Parathyroid adenoma (tissue), 2 donors: ENCODE results near the gene CMTM8.
"Not testable (repeated sequence)": the region's sequence is repeated elsewhere in the genome, so short reads cannot be mapped to it uniquely, and the experiment has no call there.

Experiments used
- H2AFZ ChIP-seq: fragments of 300-600 bp; sonication (generic); one replicate; pipeline ENCODE4 v1.7.0; 2017; ENCODE audit warnings: antibody characterized with exemption, mild to moderate bottlenecking
- H3K27ac ChIP-seq: fragments of 300-600 bp; sonication (generic); one replicate; pipeline ENCODE4 v1.7.0; 2017
- H3K27me3 ChIP-seq: fragments of 300-600 bp; sonication (generic); one replicate; pipeline ENCODE4 v1.7.0; 2017; ENCODE audit warnings: low read length; ENCODE audit not compliant: control insufficient read depth, insufficient read depth
- H3K36me3 ChIP-seq: fragments of 300-600 bp; sonication (generic); one replicate; pipeline ENCODE4 v1.7.0; 2017; ENCODE audit warnings: low read length; ENCODE audit not compliant: control insufficient read depth, insufficient read depth
- H3K4me1 ChIP-seq: fragments of 300-600 bp; sonication (generic); one replicate; pipeline ENCODE4 v1.7.0; 2017; ENCODE audit warnings: control low read depth
- H3K4me2 ChIP-seq: fragments of 300-600 bp; sonication (generic); one replicate; pipeline ENCODE4 v1.7.0; 2017; ENCODE audit warnings: low read length
- H3K4me3 ChIP-seq: fragments of 300-600 bp; sonication (generic); one replicate; pipeline ENCODE4 v1.7.0; 2017; ENCODE audit warnings: low read depth, low read length
- H3K79me2 ChIP-seq: fragments of 300-600 bp; sonication (generic); one replicate; pipeline ENCODE4 v1.7.0; 2017; ENCODE audit warnings: control low read depth
- H3K9ac ChIP-seq: fragments of 300-600 bp; sonication (generic); one replicate; pipeline ENCODE4 v1.7.0; 2017; ENCODE audit warnings: mild to moderate bottlenecking
- H3K9me3 ChIP-seq: fragments of 300-600 bp; sonication (generic); one replicate; pipeline ENCODE4 v1.7.0; 2017; ENCODE audit warnings: low read length; ENCODE audit not compliant: control insufficient read depth
- TF ChIP-seq, protein P1 (sequence below): fragments of 300-600 bp; sonication (generic); IDR thresholded peaks from one replicate; pipeline ENCODE4 v1.7.0; 2017; ENCODE audit warnings: antibody characterized with exemption, mild to moderate bottlenecking
- donor health status: primary hyperparathyroidism.

The CMTM8 gene

GRCh38 chr3:32379831-32380500 is 141.5 kb downstream of the CMTM8 start:
- Histone ChIP-seq H3K27me3 (no peaks in the 10 kb centered on the region), H3K36me3 (no peaks in the 10 kb centered on the region), H3K27ac (no peak overlapping the region), H3K4me3 (no peak overlapping the region), H3K79me2 (no peaks in the 10 kb centered on the region), H3K9ac (no peak overlapping the region), H3K4me1 (peaks cover 1% of the 10 kb centered on the region), H3K4me2 (no peak overlapping the region), H2AFZ (no peak overlapping the region), H3K9me3 (no peaks in the 10 kb centered on the region)
- TF ChIP-seq, protein P1, sequence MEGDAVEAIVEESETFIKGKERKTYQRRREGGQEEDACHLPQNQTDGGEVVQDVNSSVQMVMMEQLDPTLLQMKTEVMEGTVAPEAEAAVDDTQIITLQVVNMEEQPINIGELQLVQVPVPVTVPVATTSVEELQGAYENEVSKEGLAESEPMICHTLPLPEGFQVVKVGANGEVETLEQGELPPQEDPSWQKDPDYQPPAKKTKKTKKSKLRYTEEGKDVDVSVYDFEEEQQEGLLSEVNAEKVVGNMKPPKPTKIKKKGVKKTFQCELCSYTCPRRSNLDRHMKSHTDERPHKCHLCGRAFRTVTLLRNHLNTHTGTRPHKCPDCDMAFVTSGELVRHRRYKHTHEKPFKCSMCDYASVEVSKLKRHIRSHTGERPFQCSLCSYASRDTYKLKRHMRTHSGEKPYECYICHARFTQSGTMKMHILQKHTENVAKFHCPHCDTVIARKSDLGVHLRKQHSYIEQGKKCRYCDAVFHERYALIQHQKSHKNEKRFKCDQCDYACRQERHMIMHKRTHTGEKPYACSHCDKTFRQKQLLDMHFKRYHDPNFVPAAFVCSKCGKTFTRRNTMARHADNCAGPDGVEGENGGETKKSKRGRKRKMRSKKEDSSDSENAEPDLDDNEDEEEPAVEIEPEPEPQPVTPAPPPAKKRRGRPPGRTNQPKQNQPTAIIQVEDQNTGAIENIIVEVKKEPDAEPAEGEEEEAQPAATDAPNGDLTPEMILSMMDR: no peak

- H3K4me3 ChIP-seq: no peak overlapping the region
- H3K9ac ChIP-seq: no peak overlapping the region
- H3K4me2 ChIP-seq: no peak overlapping the region
- H3K27me3 ChIP-seq: no peaks in the 10 kb centered on the region
- TF ChIP-seq, protein P1: no peak
- H3K27ac ChIP-seq: no peak overlapping the region
- peaks cover 6% of the 10 kb centered on the region for H3K4me1 ChIP-seq
- H3K9me3 ChIP-seq: no peaks in the 10 kb centered on the region
- H3K36me3 ChIP-seq: no peaks in the 10 kb centered on the region
- no peak overlapping the region for H2AFZ ChIP-seq
- H3K79me2 ChIP-seq: no peaks in the 10 kb centered on the region
Observed at GRCh38 chr3:32381922-32382321, 143.4 kb downstream of the CMTM8 start.

DNA sequence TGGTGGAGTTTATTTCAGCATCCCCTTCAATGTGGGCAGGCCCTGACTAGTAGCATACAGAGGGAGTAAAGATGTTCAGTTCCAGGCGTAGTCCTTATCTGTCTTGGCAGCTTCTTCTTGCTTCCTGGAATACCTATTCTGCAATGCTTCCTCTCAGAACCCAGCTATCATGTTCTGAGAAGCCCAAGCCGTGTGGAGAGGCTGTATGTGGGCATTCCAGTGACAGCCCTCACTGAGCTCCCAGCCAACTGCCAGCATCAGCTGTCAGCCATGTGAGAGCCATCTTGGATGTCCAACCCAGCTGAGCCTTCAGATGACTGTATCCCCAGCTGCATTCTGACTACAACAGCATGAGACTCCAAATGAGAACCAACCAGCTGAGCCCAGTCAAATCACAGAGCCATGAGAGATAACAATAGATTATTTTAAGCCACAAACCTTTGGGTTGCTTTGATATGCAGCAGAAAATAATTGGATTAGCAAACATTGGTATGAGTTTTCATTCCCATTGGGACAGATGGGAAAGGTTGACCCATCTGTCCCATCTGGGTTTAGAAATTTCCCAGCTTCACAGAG is 144.7 kb downstream of the CMTM8 start:
- H3K4me1 ChIP-seq: peaks cover 6% of the 10 kb centered on the region
- no peak overlapping the region for H3K9ac ChIP-seq
- no peak overlapping the region for H2AFZ ChIP-seq
- no peak overlapping the region for H3K4me2 ChIP-seq
- H3K36me3 ChIP-seq: no peaks in the 10 kb centered on the region
- H3K4me3 ChIP-seq: no peak overlapping the region
- H3K79me2 ChIP-seq: no peaks in the 10 kb centered on the region
- H3K9me3 ChIP-seq: no peaks in the 10 kb centered on the region
- no peak overlapping the region for H3K27ac ChIP-seq
- TF ChIP-seq, protein P1: no peak
- H3K27me3 ChIP-seq: no peaks in the 10 kb centered on the region

GRCh38 chr3:32384938-32385337 is 146.5 kb downstream of the CMTM8 start:
- TF ChIP-seq, protein P1: no peak
- H3K9ac ChIP-seq: no peak overlapping the region
- H3K9me3 ChIP-seq: no peaks in the 10 kb centered on the region
- no peaks in the 10 kb centered on the region for H3K79me2 ChIP-seq
- peaks cover 6% of the 10 kb centered on the region for H3K4me1 ChIP-seq
- H3K36me3 ChIP-seq: no peaks in the 10 kb centered on the region
- H3K27ac ChIP-seq: no peak overlapping the region
- H3K4me2 ChIP-seq: no peak overlapping the region
- no peaks in the 10 kb centered on the region for H3K27me3 ChIP-seq
- H3K4me3 ChIP-seq: no peak overlapping the region
- H2AFZ ChIP-seq: no peak overlapping the region

- Histone ChIP-seq H3K9ac (no peak overlapping the region), H3K4me2 (no peak overlapping the region), H3K9me3 (no peaks in the 10 kb centered on the region), H3K4me1 (peaks cover 10% of the 10 kb centered on the region), H3K27me3 (no peaks in the 10 kb centered on the region), H3K4me3 (no peak overlapping the region), H3K36me3 (no peaks in the 10 kb centered on the region), H3K79me2 (no peaks in the 10 kb centered on the region), H3K27ac (no peak overlapping the region), H2AFZ (no peak overlapping the region)
- TF ChIP-seq, protein P1: no peak
Observed at GRCh38 chr3:32387512-32387911, 149.0 kb downstream of the CMTM8 start.

- H3K27me3 ChIP-seq, H3K9ac ChIP-seq, H2AFZ ChIP-seq, H3K36me3 ChIP-seq, H3K79me2 ChIP-seq, H3K4me2 ChIP-seq, H3K27ac ChIP-seq, H3K4me3 ChIP-seq, H3K9me3 ChIP-seq: not testable (repeated sequence)
- peaks cover 10% of the 10 kb centered on the region for H3K4me1 ChIP-seq
Observed at GRCh38 chr3:32389577-32389976, 151.1 kb downstream of the CMTM8 start.
